ENCODE results near the gene ATF4.

- TF ChIP-seq CTCF (IDR thresholded peaks at IDR 0.05; ENCODE audit: insufficient read depth, low read depth, low read length) = peak; percentile 84
- no peak for TF ChIP-seq EZH2 (IDR thresholded peaks at IDR 0.05; ENCODE audit: insufficient read depth, low read length)
Measured at GRCh38 chr22:39496131-39496838, 24.1 kb upstream of the ATF4 start.
